Endothelial cell of umbilical vein (primary cell): ENCODE data around the gene GJB1. TPM values are rescaled to one million over a fixed set of nuclear protein-coding genes. Genes with fewer than 3 reads are reported as not detected.

Experiments used
- BruUV-seq: library from RNA; stranded (reverse); fragments of 400-500 nt; replicated peaks from 2 replicates; lab custom pipeline; 2021; lab: Mats Ljungman, UMichigan
- CTCF ChIA-PET: fragments of 300-600, 350-600 bp; sonication (Branson Sonifier 250); formaldehyde crosslinking; loops from one replicate; lab custom pipeline; 2021; ENCODE audit warnings: antibody characterized with exemption, inconsistent platforms; lab: Charles Lee
- POLR2A ChIA-PET: fragments of 300-600, 350-600 bp; sonication (Branson Sonifier 250); formaldehyde crosslinking; loops from one replicate; lab custom pipeline; 2021; ENCODE audit warnings: antibody characterized with exemption, inconsistent platforms; lab: Charles Lee
- DNase-seq: peaks from one replicate; pipeline ENCODE4 v3.0.0-alpha.2; 2011; ENCODE audit warnings: low read depth, low spot score
- FAIRE-seq: peaks from 2 replicates; lab custom pipeline; 2011; peaks lifted over from hg19 to GRCh38; lab: Jason Lieb, UNC
- H2AFZ ChIP-seq: 2 replicates; pipeline ENCODE4 v1.6.0; 2012; ENCODE audit warnings: low read depth, low read length, control low read depth, inconsistent platforms
- H3K27ac ChIP-seq: 2 replicates; pipeline ENCODE4 v1.5.1; 2011; ENCODE audit warnings: low read depth, mild to moderate bottlenecking, control low read depth, low read length, moderate library complexity; ENCODE audit not compliant: insufficient read depth
- H3K27me3 ChIP-seq, 2 experiments: 2 replicates each; pipeline versions ENCODE4 v1.6.0 to v1.6.1; 2011; ENCODE audit warnings: low read length in 2 of 2, mixed read lengths in 1 of 2; ENCODE audit not compliant: control insufficient read depth in 2 of 2, insufficient read depth in 2 of 2
- H3K36me3 ChIP-seq, 2 experiments: 2 replicates in 1 of 2; 3 replicates in 1 of 2; pipeline ENCODE4 v1.5.1; 2011; ENCODE audit warnings: low read length in 2 of 2, mild to moderate bottlenecking in 1 of 2, moderate library complexity in 1 of 2; ENCODE audit not compliant: control insufficient read depth in 2 of 2, insufficient read depth in 2 of 2; ENCODE audit errors: extremely low read depth in 1 of 2
- H3K4me1 ChIP-seq: 3 replicates; pipeline ENCODE4 v1.5.1; 2011; ENCODE audit warnings: mild to moderate bottlenecking, low read length; ENCODE audit not compliant: control insufficient read depth, insufficient read depth; ENCODE audit errors: extremely low read depth
- H3K4me2 ChIP-seq: 2 replicates; pipeline ENCODE4 v1.6.1; 2011; ENCODE audit warnings: low read length, control low read depth, mixed read lengths; ENCODE audit not compliant: insufficient read depth
- H3K4me3 ChIP-seq, 3 experiments: fragments of 200-600 bp in 1 of 3; sonication (generic), shearing (Covaris generic) in 1 of 3; replicated peaks in 1 of 3; 2 replicates each; pipeline ENCODE4 v1.5.1; 2011 to 2016; ENCODE audit warnings: control low read depth in 3 of 3, low read length in 3 of 3, mild to moderate bottlenecking in 2 of 3, inconsistent platforms in 1 of 3, low read depth in 1 of 3, moderate library complexity in 1 of 3; ENCODE audit not compliant: insufficient read depth in 1 of 3
- H3K79me2 ChIP-seq: 2 replicates; pipeline ENCODE4 v1.6.0; 2012; ENCODE audit warnings: low read length, inconsistent platforms; ENCODE audit not compliant: control insufficient read depth, insufficient read depth
- H3K9ac ChIP-seq: replicated peaks from 2 replicates; pipeline ENCODE3; 2011; ENCODE audit warnings: low read length, control low read depth; ENCODE audit not compliant: insufficient read depth; ENCODE audit errors: extremely low read depth
- H3K9me1 ChIP-seq: replicated peaks from 3 replicates; pipeline ENCODE4 v1.6.0; 2011; ENCODE audit warnings: mild to moderate bottlenecking, low read length; ENCODE audit not compliant: control insufficient read depth, insufficient read depth; ENCODE audit errors: extremely low read depth
- H3K9me3 ChIP-seq: replicated peaks from 2 replicates; pipeline ENCODE4 v1.5.1; 2012; ENCODE audit warnings: low read length, inconsistent platforms; ENCODE audit not compliant: control insufficient read depth, insufficient read depth
- H4K20me1 ChIP-seq: replicated peaks from 2 replicates; pipeline ENCODE3; 2011; ENCODE audit warnings: mild to moderate bottlenecking, low read length; ENCODE audit not compliant: control insufficient read depth, insufficient read depth; ENCODE audit errors: extremely low read depth
- CTCF ChIP-seq, 2 donors: IDR thresholded peaks; 1 replicate in 1 of 2; 2 replicates in 1 of 2; pipeline ENCODE4 v1.5.1; 2011; ENCODE audit warnings: low read length in 2 of 2, mild to moderate bottlenecking in 2 of 2, moderate library complexity in 2 of 2, control low read depth in 1 of 2, inconsistent platforms in 1 of 2, low read depth in 1 of 2; ENCODE audit not compliant: insufficient read depth in 1 of 2; ENCODE audit errors: extremely low read depth in 1 of 2
- EZH2 ChIP-seq: IDR thresholded peaks from 2 replicates; pipeline ENCODE4 v1.6.1; 2012; ENCODE audit warnings: borderline replicate concordance, low read depth, mild to moderate bottlenecking, moderate library complexity, low read length, inconsistent platforms; ENCODE audit not compliant: severe bottlenecking
- FOS ChIP-seq: IDR thresholded peaks from 2 replicates; pipeline ENCODE4 v1.6.1; 2011; ENCODE audit warnings: mild to moderate bottlenecking, low read length, moderate library complexity, borderline replicate concordance; ENCODE audit not compliant: insufficient read depth
- GATA2 ChIP-seq: IDR thresholded peaks from 2 replicates; pipeline ENCODE4 v1.7.0; 2011; ENCODE audit warnings: low read depth, mild to moderate bottlenecking, moderate library complexity, mixed read lengths, low read length; ENCODE audit not compliant: insufficient read length, insufficient read depth
- JUN ChIP-seq: IDR thresholded peaks from 2 replicates; pipeline ENCODE4 v1.6.1; 2011; ENCODE audit warnings: borderline replicate concordance, low read depth; ENCODE audit not compliant: insufficient read length, insufficient read depth
- MAX ChIP-seq: IDR thresholded peaks from 2 replicates; pipeline ENCODE4 v1.6.1; 2011; ENCODE audit not compliant: insufficient read depth, insufficient read length
- MYC ChIP-seq: IDR thresholded peaks from one replicate; pipeline ENCODE4 v1.6.1; 2011; ENCODE audit warnings: mild to moderate bottlenecking, low read depth, low read length
- POLR2A ChIP-seq: IDR thresholded peaks from 2 replicates; pipeline ENCODE4 v1.6.1; 2012; ENCODE audit warnings: low read depth, mild to moderate bottlenecking, control low read depth, low read length
- POLR2AphosphoS5 ChIP-seq: IDR thresholded peaks from 2 replicates; pipeline ENCODE4 v1.6.1; 2012; ENCODE audit warnings: low read depth, mild to moderate bottlenecking, control low read depth, low read length, moderate library complexity; ENCODE audit not compliant: insufficient read depth
- dilution Hi-C: fragments of 300-500 bp; cut with MboI; formaldehyde crosslinking; loops from one replicate; pipeline ENCODE4 v1.15.0; 2019; ENCODE audit warnings: low sequenced_read_pairs; ENCODE audit not compliant: extremely low pct_ligation_motif_present
- intact Hi-C: fragments of 100-400 bp; cut with micrococcal nuclease; formaldehyde crosslinking; loops from one replicate; pipeline ENCODE4 v1.10.0; 2022
- polyA plus RNA-seq, 4 experiments: library from polyadenylated mRNA; depleted of rRNA in 3 of 4; stranded (reverse) in 3 of 4; unstranded in 1 of 4; fragments of >200 nt; gene quantifications; 2 replicates each; pipeline versions ENCODE4 v1.2.1 to v1.2.3, GENCODE V29; 2011 to 2012; ENCODE audit warnings: missing spikeins in 1 of 4
- total RNA-seq: library from RNA; stranded (reverse); gene quantifications from 2 replicates; pipeline ENCODE4 v1.2.3, GENCODE V29; 2021

Gene GJB1
- total and polyA plus RNA-seq, 2 donors (not counting 3 experiments of a cell fraction or from before 2014, with no cell fraction given) = not detected

- Histone ChIP-seq H3K4me2 (no peak overlapping the region), H3K4me1 (peaks cover 7% of the 10 kb centered on the region), H3K36me3 (no peaks in the 10 kb centered on the region), H3K9me1 (no peaks in the 10 kb centered on the region), H2AFZ (no peak overlapping the region), H3K9me3 (no peaks in the 10 kb centered on the region), H4K20me1 (no peaks in the 10 kb centered on the region), H3K27ac (no peak overlapping the region), H3K79me2 (no peaks in the 10 kb centered on the region), H3K27me3 (no peaks in the 10 kb centered on the region), H3K9ac (no peak overlapping the region), H3K4me3 (no peak overlapping the region)
- FAIRE-seq (no peak), DNase-seq (no peak)
- CTCF ChIA-PET = interaction anchor here (1.4 kb wide), 1 partner anchor 178 kb away, joined by 3 read pairs; no protein-coding TSS in a partner anchor
- intact Hi-C loops (no loop called here), dilution Hi-C loops (no loop called here)
- TF ChIP-seq FOS (no peak), GATA2 (no peak), MAX (no peak), EZH2 (no peak), JUN (no peak), POLR2AphosphoS5 (no peak), POLR2A (no peak), MYC (no peak), CTCF (IDR thresholded peaks at IDR 0.05; ENCODE audit: extremely low read depth in 1 of 2, insufficient read depth in 1 of 2, low read depth in 1 of 2, low read length in 2 of 2) (no peak)
- BruUV-seq = no TSS peak
- POLR2A ChIA-PET = no interaction called here
Measured at GRCh38 chrX:71177327-71177726, 45.7 kb upstream of the GJB1 start.
